IMR-90 (cell line): ENCODE measurements around the gene ELOVL1. TPM values are rescaled to one million over a fixed set of nuclear protein-coding genes. Genes with fewer than 3 reads are reported as not detected.

Source experiments
- ATAC-seq: fragments of 200-7000 bp; cut with Tn5 transposase; 2 replicates; pipeline ENCODE4 v1.9.1; 2020; ENCODE audit warnings: low read depth, mild to moderate bottlenecking, moderate library complexity
- BruUV-seq: library from RNA; stranded (reverse); fragments of 400-500 nt; replicated peaks from 2 replicates; lab custom pipeline; 2021; lab: Mats Ljungman, UMichigan
- CTCF ChIA-PET: fragments of 300-600 bp; formaldehyde crosslinking; extraction: SDS; loops from one replicate; lab custom pipeline; 2021; ENCODE audit warnings: antibody characterized with exemption; lab: Yijun Ruan, JAX
- POLR2A ChIA-PET: fragments of 300-600 bp; sonication (Branson Sonifier 250); formaldehyde crosslinking; loops from one replicate; lab custom pipeline; 2022; ENCODE audit warnings: antibody characterized with exemption; ENCODE audit not compliant: unreplicated experiment; lab: Charles Lee
- DNase-seq: peaks from one replicate; pipeline ENCODE4 v3.0.0; 2013
- H2AFZ ChIP-seq: replicated peaks from 2 replicates; pipeline ENCODE3; 2013; ENCODE audit warnings: low read length, mild to moderate bottlenecking; ENCODE audit not compliant: poor library complexity
- H2AK5ac ChIP-seq: 2 replicates; pipeline ENCODE4 v1.6.1; 2013; ENCODE audit warnings: low read depth, low read length, inconsistent platforms
- H2AK9ac ChIP-seq: replicated peaks from 2 replicates; pipeline ENCODE3; 2013; ENCODE audit warnings: mild to moderate bottlenecking, low read depth, low read length, moderate library complexity; ENCODE audit not compliant: poor library complexity
- H2BK120ac ChIP-seq: 2 replicates; pipeline ENCODE4 v1.6.1; 2013; ENCODE audit warnings: low read depth, low read length, inconsistent platforms
- H2BK15ac ChIP-seq: 3 replicates; pipeline ENCODE4 v1.6.1; 2013; ENCODE audit warnings: low read depth, low read length, inconsistent platforms
- H2BK20ac ChIP-seq: 2 replicates; pipeline ENCODE4 v1.6.1; 2013; ENCODE audit warnings: low read depth, mild to moderate bottlenecking, inconsistent platforms, low read length, moderate library complexity
- H2BK5ac ChIP-seq: 2 replicates; pipeline ENCODE4 v1.6.1; 2013; ENCODE audit warnings: mild to moderate bottlenecking, low read depth, low read length, inconsistent platforms; ENCODE audit not compliant: poor library complexity, severe bottlenecking
- H3K14ac ChIP-seq: replicated peaks from 2 replicates; pipeline ENCODE4 v1.6.1; 2013; ENCODE audit warnings: low read depth, low read length, inconsistent platforms
- H3K18ac ChIP-seq: 2 replicates; pipeline ENCODE4 v1.6.1; 2013; ENCODE audit warnings: low read depth, low read length, control low read depth
- H3K23ac ChIP-seq: 2 replicates; pipeline ENCODE4 v1.6.1; 2013; ENCODE audit warnings: low read depth, low read length, inconsistent platforms
- H3K27ac ChIP-seq: 2 replicates; pipeline ENCODE4 v1.5.1; 2013; ENCODE audit warnings: mild to moderate bottlenecking, control low read depth, low read length; ENCODE audit not compliant: insufficient read depth
- H3K27me3 ChIP-seq: 2 replicates; pipeline ENCODE4 v1.6.1; 2013; ENCODE audit warnings: low read length; ENCODE audit not compliant: control insufficient read depth, insufficient read depth
- H3K36me3 ChIP-seq: 2 replicates; pipeline ENCODE4 v1.6.1; 2013; ENCODE audit warnings: low read length, mixed read lengths; ENCODE audit not compliant: control insufficient read depth, insufficient read depth
- H3K4ac ChIP-seq: 2 replicates; pipeline ENCODE4 v1.6.1; 2013; ENCODE audit warnings: low read depth, low read length, inconsistent platforms
- H3K4me1 ChIP-seq: 2 replicates; pipeline ENCODE4 v1.6.1; 2013; ENCODE audit warnings: low read length, mixed read lengths; ENCODE audit not compliant: control insufficient read depth, insufficient read depth
- H3K4me2 ChIP-seq: 2 replicates; pipeline ENCODE4 v1.6.1; 2013; ENCODE audit warnings: low read depth, mild to moderate bottlenecking, control low read depth, low read length, moderate library complexity
- H3K4me3 ChIP-seq: 2 replicates; pipeline ENCODE4 v1.5.1; 2013; ENCODE audit warnings: low read depth, mild to moderate bottlenecking, control low read depth, low read length, moderate library complexity; ENCODE audit not compliant: insufficient read depth
- H3K56ac ChIP-seq: 2 replicates; pipeline ENCODE4 v1.6.1; 2013; ENCODE audit warnings: low read length, inconsistent platforms; ENCODE audit not compliant: insufficient read depth; ENCODE audit errors: extremely low read depth
- H3K79me1 ChIP-seq, 2 experiments: 2 replicates each; pipeline ENCODE4 v1.6.1; 2013; ENCODE audit warnings: low read length in 2 of 2, inconsistent platforms in 1 of 2, low read depth in 1 of 2
- H3K9ac ChIP-seq: 2 replicates; pipeline ENCODE4 v1.6.1; 2013; ENCODE audit warnings: low read depth, low read length, control low read depth
- H3K9me1 ChIP-seq: 2 replicates; pipeline ENCODE4 v1.6.1; 2013; ENCODE audit warnings: low read length, inconsistent platforms; ENCODE audit not compliant: insufficient read depth
- H3K9me3 ChIP-seq: 2 replicates; pipeline ENCODE4 v1.6.1; 2013; ENCODE audit warnings: low read length; ENCODE audit not compliant: control insufficient read depth, insufficient read depth
- H4K20me1 ChIP-seq: 2 replicates; pipeline ENCODE4 v1.6.1; 2013; ENCODE audit warnings: low read length, inconsistent platforms; ENCODE audit not compliant: insufficient read depth
- H4K5ac ChIP-seq: 2 replicates; pipeline ENCODE4 v1.6.1; 2013; ENCODE audit warnings: mild to moderate bottlenecking, low read depth, low read length, control low read depth
- H4K8ac ChIP-seq, 2 experiments: 2 replicates each; pipeline ENCODE4 v1.6.1; 2013; ENCODE audit warnings: low read depth in 2 of 2, low read length in 2 of 2, control low read depth in 1 of 2, inconsistent platforms in 1 of 2
- H4K91ac ChIP-seq: 2 replicates; pipeline ENCODE4 v1.6.1; 2013; ENCODE audit warnings: low read depth, low read length, inconsistent platforms; ENCODE audit not compliant: insufficient read depth
- CTCF ChIP-seq: conservative IDR thresholded peaks from 2 replicates; pipeline ENCODE4 v1.5.1; 2012; ENCODE audit warnings: mild to moderate bottlenecking, low read depth, low read length, improper control_type of control experiment
- MAZ ChIP-seq: IDR thresholded peaks from 2 replicates; pipeline ENCODE4 v1.6.1; 2012; ENCODE audit warnings: low read depth, mild to moderate bottlenecking, low read length, improper control_type of control experiment, moderate library complexity, borderline replicate concordance
- POLR2A ChIP-seq: IDR thresholded peaks from 2 replicates; pipeline ENCODE4 v1.6.1; 2012; ENCODE audit warnings: mild to moderate bottlenecking, low read depth, low read length
- RAD21 ChIP-seq: IDR thresholded peaks from 2 replicates; pipeline ENCODE4 v1.6.1; 2012; ENCODE audit warnings: low read length, improper control_type of control experiment
- SMC3 ChIP-seq: fragments of 150-350 bp; IDR thresholded peaks from 2 replicates; pipeline ENCODE4 v1.6.1; 2016; ENCODE audit warnings: low read depth, mild to moderate bottlenecking, antibody characterized with exemption, low read length, moderate library complexity
- WGBS, 2 experiments: methylation state at CpG; one replicate each; pipeline versions ENCODE4 v1.1.5 to v1.1.7; 2013; ENCODE audit warnings: missing lambda C conversion rate in 2 of 2; ENCODE audit not compliant: insufficient read length in 1 of 2; ENCODE audit errors: extremely low coverage in 2 of 2; 5-methylcytosine and 5-hydroxymethylcytosine counted together
- dilution Hi-C: fragments of 300-500 bp; cut with HindIII; formaldehyde crosslinking; loops from one replicate; pipeline ENCODE4 v1.14.3; 2018; ENCODE audit warnings: low sequenced_read_pairs; ENCODE audit not compliant: unreplicated experiment
- in situ Hi-C: fragments of 300-500 bp; cut with MboI; formaldehyde crosslinking; loops from 3 replicates; pipeline ENCODE4 v1.14.3; 2019; ENCODE audit warnings: low sequenced_read_pairs, inconsistent platforms, mixed read lengths
- intact Hi-C: fragments of 100-400 bp; cut with micrococcal nuclease; formaldehyde crosslinking; loops from 2 replicates; pipeline ENCODE4 v1.10.0; 2022
- polyA plus RNA-seq, 3 experiments: library from polyadenylated mRNA; depleted of rRNA; stranded (reverse); fragments of >200 nt; gene quantifications; 2 replicates each; pipeline ENCODE4 v1.2.3, GENCODE V29; 2012; ENCODE audit warnings: low replicate concordance in 1 of 3
- total RNA-seq: library from RNA; depleted of rRNA; stranded (reverse); fragments of >200 nt; gene quantifications from 2 replicates; pipeline ENCODE4 v1.2.3, GENCODE V29; 2012

Gene ELOVL1
- total and polyA plus RNA-seq, 2 of the 4 experiments (the other 2 are of a cell fraction): 88.9 to 211 TPM

DNA sequence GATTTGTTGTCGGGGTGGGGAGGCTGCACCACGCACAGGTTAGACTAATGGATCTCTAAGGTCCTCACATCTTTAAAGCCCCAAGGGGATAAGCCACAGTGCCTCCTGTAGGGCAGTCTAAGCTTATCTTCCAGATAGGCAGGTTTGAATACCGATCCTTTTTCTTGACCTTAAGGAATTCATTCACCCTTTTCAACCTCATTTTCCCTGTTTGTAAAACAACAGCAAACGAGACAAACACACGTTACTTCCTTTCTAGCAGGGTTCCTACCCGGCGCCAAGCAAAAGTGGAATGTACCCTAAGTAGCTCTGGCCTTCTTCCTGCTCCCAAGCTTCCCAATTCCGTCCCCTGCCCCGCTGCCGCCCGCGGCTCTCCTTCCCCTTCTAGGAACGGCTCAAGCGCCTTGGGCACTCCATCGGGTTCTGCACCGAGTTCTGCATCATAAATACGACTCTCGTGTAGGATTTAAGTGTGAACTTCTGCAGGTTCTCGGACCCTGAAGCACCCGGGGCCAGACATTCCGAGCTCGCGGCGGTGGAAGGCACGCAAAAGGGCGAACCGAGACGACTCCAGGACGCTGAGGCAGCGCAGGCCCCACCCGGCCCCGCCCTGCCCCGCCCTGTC is 9.6 kb downstream of the ELOVL1 start:
- Histone ChIP-seq H4K5ac (peak overlapping the region; percentile 79), H3K9me3 (no peaks in the 10 kb centered on the region), H2BK20ac (peak overlapping the region; percentile 0; the same call in 1 of the 2 replicates), H3K56ac (peak overlapping the region; percentile 77), H4K20me1 (peaks cover 10% of the 10 kb centered on the region; the same call in 1 of the 2 replicates), H2AFZ (peak overlapping the region; percentile 90), H3K79me1 (peaks cover 3 to 30% of the 10 kb centered on the region in 2 experiments; a peak in 3 of 4 replicates), H3K4me2 (peak overlapping the region; percentile 87), H3K27ac (peak overlapping the region; percentile 94), H4K91ac (peak overlapping the region; percentile 75), H3K4me1 (peaks cover 9% of the 10 kb centered on the region; the same call in 1 of the 2 replicates), H3K9me1 (peaks cover 9% of the 10 kb centered on the region; the same call in 1 of the 2 replicates), H3K27me3 (no peaks in the 10 kb centered on the region), H2AK5ac (peak overlapping the region; percentile 90), H2AK9ac (peak overlapping the region; percentile 90), H3K4ac (peak overlapping the region; percentile 92), H3K23ac (peak overlapping the region; percentile 63), H2BK5ac (peak overlapping the region; percentile 78), H3K36me3 (peaks cover 24% of the 10 kb centered on the region), H2BK15ac (peak overlapping the region; percentile 72; the same call in 1 of the 3 replicates), H4K8ac (peak overlapping the region; percentile 79 to 93), H3K4me3 (peak overlapping the region; percentile 75), H3K18ac (peak overlapping the region; percentile 48), H2BK120ac (peak overlapping the region; percentile 69), H3K9ac (peak overlapping the region; percentile 90), H3K14ac (peak overlapping the region; percentile 91)
- in situ Hi-C loops: loop anchor here (10.0 kb wide), 1 partner anchor 123 kb away; no protein-coding TSS in a partner anchor
- POLR2A ChIA-PET: interaction anchor here (0.8 to 1.0 kb wide), 3 partner anchors 10 to 132 kb away, joined by 3 to 4 read pairs (median 3); partner anchors contain the start of gene ELOVL1
- dilution Hi-C loops: no loop called here
- ATAC-seq (peak; percentile 20), DNase-seq (peak; percentile 37)
- TF ChIP-seq CTCF: peak; percentile 46
- no peak; the same call in 1 of the 2 replicates for TF ChIP-seq POLR2A
- 0 out of 2 replicates have a peak, but pooled peaks have one; percentile 14 for TF ChIP-seq SMC3
- no peak for TF ChIP-seq MAZ
- TF ChIP-seq RAD21: peak; percentile 38
- no TSS peak for BruUV-seq
- 2% methylated on average over 17 of the region's 33 CpGs; no CpG with 5 or more reads in 1 of the 2 experiments for WGBS, 2 experiments
- CTCF ChIA-PET: interaction anchor here (0.6 to 1.9 kb wide), 6 partner anchors 10 to 352 kb away, joined by 3 to 8 read pairs (median 3); no protein-coding TSS in a partner anchor
- intact Hi-C loops: loop anchor here (1.0 kb wide), 2 partner anchors 120 to 131 kb away; no protein-coding TSS in a partner anchor
